ENCODE results near the gene METTL27.

DNA sequence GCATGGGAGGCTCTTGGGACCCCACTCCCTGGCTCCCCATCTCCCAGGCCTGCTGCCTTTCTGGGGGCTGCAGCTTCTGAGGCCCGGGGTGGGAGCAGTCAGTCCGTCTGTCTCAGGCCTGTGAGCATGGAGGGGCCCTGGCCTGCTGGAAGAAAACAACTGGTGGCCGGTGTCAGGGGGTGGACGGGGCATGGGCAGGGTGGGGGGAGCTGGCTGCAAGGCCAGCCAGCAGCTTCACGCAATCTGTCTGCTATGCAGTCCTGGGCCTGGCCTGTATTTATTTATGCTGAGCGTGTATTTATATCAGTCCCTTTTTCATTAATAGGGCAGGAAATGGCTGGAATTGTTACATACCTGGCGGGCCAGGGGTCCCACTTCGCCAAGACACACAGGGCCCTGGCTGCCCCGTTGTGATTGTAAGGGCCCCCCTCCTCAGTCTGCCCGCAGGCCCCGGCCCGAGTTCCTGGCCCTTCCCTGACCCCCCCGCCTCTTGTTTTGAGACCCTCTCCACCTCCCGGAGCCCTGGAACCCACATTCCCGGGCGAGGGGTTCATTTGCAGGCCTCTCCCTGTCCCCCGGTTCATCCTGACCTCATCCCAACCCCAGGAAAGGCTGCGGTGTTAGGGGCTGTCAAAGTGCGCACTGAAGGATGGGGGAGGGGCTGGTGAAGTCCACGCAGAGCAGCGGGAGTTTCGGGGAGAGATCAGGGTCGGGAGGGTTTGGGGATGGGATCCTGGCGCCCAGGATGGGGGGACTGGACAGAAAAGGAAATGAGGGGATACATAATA is 26.9 kb upstream of the METTL27 start:
- TF ChIP-seq, protein P1, sequence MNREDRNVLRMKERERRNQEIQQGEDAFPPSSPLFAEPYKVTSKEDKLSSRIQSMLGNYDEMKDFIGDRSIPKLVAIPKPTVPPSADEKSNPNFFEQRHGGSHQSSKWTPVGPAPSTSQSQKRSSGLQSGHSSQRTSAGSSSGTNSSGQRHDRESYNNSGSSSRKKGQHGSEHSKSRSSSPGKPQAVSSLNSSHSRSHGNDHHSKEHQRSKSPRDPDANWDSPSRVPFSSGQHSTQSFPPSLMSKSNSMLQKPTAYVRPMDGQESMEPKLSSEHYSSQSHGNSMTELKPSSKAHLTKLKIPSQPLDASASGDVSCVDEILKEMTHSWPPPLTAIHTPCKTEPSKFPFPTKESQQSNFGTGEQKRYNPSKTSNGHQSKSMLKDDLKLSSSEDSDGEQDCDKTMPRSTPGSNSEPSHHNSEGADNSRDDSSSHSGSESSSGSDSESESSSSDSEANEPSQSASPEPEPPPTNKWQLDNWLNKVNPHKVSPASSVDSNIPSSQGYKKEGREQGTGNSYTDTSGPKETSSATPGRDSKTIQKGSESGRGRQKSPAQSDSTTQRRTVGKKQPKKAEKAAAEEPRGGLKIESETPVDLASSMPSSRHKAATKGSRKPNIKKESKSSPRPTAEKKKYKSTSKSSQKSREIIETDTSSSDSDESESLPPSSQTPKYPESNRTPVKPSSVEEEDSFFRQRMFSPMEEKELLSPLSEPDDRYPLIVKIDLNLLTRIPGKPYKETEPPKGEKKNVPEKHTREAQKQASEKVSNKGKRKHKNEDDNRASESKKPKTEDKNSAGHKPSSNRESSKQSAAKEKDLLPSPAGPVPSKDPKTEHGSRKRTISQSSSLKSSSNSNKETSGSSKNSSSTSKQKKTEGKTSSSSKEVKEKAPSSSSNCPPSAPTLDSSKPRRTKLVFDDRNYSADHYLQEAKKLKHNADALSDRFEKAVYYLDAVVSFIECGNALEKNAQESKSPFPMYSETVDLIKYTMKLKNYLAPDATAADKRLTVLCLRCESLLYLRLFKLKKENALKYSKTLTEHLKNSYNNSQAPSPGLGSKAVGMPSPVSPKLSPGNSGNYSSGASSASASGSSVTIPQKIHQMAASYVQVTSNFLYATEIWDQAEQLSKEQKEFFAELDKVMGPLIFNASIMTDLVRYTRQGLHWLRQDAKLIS (CRISPR knock-in tag; IDR thresholded peaks at IDR 0.05; ENCODE audit: borderline replicate concordance) = no peak
- TF ChIP-seq, protein P2, sequence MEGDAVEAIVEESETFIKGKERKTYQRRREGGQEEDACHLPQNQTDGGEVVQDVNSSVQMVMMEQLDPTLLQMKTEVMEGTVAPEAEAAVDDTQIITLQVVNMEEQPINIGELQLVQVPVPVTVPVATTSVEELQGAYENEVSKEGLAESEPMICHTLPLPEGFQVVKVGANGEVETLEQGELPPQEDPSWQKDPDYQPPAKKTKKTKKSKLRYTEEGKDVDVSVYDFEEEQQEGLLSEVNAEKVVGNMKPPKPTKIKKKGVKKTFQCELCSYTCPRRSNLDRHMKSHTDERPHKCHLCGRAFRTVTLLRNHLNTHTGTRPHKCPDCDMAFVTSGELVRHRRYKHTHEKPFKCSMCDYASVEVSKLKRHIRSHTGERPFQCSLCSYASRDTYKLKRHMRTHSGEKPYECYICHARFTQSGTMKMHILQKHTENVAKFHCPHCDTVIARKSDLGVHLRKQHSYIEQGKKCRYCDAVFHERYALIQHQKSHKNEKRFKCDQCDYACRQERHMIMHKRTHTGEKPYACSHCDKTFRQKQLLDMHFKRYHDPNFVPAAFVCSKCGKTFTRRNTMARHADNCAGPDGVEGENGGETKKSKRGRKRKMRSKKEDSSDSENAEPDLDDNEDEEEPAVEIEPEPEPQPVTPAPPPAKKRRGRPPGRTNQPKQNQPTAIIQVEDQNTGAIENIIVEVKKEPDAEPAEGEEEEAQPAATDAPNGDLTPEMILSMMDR (IDR thresholded peaks at IDR 0.05) = no peak
- TF ChIP-seq JUN (CRISPR knock-in tag; IDR thresholded peaks at IDR 0.05) (no peak), ZNF263 (CRISPR knock-in tag; IDR thresholded peaks at IDR 0.05; ENCODE audit: low read depth) (no peak), NR2C2 (CRISPR knock-in tag; IDR thresholded peaks at IDR 0.05) (no peak), SP1 (CRISPR knock-in tag; conservative IDR thresholded peaks at IDR 0.05) (no peak), KAT7 (CRISPR knock-in tag; IDR thresholded peaks at IDR 0.05; ENCODE audit: borderline replicate concordance) (no peak), TEAD4 (CRISPR knock-in tag; IDR thresholded peaks at IDR 0.05) (no peak)
- TF ChIP-seq, protein P3, sequence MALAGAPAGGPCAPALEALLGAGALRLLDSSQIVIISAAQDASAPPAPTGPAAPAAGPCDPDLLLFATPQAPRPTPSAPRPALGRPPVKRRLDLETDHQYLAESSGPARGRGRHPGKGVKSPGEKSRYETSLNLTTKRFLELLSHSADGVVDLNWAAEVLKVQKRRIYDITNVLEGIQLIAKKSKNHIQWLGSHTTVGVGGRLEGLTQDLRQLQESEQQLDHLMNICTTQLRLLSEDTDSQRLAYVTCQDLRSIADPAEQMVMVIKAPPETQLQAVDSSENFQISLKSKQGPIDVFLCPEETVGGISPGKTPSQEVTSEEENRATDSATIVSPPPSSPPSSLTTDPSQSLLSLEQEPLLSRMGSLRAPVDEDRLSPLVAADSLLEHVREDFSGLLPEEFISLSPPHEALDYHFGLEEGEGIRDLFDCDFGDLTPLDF (CRISPR knock-in tag; IDR thresholded peaks at IDR 0.05) = no peak
- TF ChIP-seq, protein P4, sequence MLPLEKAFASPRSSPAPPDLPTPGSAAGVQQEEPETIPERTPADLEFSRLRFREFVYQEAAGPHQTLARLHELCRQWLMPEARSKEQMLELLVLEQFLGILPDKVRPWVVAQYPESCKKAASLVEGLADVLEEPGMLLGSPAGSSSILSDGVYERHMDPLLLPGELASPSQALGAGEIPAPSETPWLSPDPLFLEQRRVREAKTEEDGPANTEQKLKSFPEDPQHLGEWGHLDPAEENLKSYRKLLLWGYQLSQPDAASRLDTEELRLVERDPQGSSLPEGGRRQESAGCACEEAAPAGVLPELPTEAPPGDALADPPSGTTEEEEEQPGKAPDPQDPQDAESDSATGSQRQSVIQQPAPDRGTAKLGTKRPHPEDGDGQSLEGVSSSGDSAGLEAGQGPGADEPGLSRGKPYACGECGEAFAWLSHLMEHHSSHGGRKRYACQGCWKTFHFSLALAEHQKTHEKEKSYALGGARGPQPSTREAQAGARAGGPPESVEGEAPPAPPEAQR (CRISPR knock-in tag; IDR thresholded peaks at IDR 0.05) = no peak

All from WTC11 (cell line).